NOMO-1 (cell line): ENCODE results near the gene HYPK.

Experiments
- DNase-seq, 2 experiments: peaks; one replicate each; lab custom pipeline; 2025; ENCODE audit not compliant: unreplicated experiment in 2 of 2; lab: John Stamatoyannopoulos, UW

Gene HYPK, protein sequence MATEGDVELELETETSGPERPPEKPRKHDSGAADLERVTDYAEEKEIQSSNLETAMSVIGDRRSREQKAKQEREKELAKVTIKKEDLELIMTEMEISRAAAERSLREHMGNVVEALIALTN

DNA sequence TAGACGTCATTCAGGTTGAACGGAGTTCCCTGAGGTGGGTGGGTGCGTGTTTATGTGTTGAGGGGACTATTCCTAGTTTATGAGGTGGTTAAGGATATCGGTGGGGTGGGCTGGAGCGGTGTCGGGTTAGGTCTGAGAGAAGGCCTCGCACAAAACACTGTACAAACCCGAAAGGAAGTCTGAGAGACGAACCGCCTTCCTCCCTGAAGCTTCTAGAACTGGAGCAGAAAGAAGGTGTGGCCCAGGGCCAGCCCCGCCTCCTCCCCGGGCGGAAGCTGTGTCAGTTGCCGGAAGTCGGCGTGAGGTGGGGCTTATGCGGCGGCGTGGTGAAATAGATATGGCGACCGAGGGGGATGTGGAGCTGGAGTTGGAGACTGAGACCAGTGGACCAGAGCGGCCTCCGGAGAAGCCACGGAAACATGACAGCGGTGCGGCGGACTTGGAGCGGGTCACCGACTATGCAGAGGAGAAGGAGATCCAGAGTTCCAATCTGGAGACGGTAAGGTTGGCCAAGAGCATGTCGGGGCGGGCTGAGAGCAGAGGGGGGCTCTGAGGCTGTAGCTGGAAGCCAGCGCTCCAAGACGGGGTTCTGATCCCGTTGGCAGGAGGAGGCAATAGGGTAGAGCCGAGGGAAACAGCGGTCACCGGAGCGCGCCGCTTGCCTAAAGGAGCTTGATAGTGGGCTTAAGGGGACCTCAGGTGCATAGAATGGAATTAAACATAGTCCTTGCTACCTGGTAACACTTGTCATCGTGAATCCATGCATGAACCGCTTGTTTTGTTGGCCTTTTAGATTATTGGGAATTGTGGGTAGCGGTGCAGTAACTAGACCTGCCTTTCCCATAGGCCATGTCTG is at the start of gene HYPK:
Gene HYPK (plus strand): TSS at position 314 of the 856 bp plus-strand sequence. CDS start 24 bp downstream, at position 338.
- peak; percentile 81 to 95 for DNase-seq

DNA sequence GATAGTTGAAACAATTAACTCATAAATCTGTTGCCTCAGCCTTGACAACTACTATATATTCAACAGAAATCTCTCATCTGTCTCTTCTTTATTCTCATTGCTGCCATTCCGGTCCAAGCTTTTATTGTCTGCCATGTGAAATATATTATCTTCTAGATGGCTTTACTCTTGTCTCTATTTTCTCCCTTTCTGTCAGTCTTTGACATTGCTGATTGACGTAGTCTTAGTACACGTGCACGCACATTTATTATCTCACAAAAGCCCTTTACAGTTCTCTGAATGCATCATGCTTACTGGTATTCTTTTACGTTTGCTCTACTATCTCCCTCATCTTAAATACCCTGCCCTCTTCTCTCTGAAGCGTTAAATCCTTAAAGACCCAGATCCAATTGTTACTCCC is 48.5 kb upstream of the HYPK start:
- no peak for DNase-seq

DNA sequence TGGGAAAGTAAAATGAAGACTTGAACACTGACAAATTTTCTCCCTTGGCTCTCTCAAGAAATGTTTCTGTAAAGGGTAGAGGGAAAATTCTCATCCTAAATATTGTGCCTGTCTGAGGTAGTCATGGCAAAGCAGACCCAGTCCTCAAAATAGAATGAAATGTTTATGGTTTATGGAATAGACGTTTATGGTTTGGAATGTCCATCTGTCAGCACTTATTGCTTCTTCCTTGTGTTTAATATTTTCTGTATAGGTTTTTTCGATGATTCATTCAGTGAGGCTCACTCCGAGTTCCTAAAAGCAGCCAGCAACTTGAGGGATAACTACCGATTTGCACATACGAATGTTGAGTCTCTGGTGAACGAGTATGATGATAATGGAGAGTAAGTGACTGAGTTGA is 37.6 kb upstream of the HYPK start:
- DNase-seq, result no peak

DNA sequence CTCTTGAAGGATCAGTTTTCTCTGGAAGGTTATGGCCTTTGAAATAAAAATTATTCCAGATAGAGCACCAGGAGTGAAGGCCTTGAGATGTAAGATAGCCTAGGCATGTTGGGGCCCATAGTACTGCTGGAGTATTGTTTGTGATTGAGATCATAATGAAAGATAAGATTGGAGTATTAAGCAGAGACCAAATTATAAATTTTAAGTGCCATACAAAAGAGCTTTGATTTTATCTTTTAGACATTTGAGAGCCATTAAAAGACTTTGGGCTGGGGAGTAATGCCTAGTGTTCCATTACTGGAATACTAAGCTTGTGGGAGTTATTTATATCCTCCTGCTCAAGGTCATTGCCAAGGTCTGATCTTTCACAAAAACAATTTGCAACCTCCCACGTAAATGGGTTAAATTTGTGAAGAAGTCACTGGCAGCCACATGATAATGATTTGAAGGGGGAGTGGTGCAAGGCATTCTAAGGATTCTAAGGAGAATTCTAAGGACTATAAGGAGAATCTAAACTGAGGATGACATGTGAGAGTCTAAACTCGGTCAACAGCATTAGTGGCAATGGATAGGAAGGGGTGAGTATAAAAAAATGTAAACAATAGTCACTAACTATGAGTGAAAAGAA is 36.5 kb upstream of the HYPK start:
- no peak for DNase-seq

DNA sequence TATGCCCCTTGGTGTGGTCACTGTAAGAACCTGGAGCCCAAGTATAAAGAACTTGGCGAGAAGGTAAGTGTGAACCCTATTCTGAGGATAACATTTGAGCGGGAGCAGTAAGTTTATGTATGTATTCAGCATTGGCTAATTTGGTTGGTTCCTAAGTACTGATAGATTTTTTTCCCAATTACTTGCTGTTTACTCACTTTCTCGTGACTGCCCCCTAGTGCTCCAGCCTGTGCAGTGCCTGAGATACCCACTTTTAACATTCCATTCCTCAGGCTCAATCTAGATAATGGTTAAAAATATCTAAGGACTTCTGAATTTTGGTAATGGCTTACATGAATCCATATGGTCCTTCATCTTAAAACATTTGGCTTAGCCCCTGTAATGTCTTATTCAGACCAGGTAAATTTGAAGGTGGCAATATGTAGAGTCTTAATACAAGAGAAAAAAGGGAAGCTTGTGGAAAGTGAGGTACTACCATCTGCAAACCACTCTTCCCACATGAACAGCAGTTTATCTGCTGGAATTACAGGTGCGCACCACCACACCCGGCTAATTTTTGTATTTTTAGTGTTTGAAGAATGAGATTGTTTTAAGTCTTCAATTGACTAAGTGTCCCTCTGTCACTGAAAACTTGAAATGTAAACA is 30.7 kb upstream of the HYPK start:
- peak in 1 of 2 experiments; percentile 55 for DNase-seq

DNA sequence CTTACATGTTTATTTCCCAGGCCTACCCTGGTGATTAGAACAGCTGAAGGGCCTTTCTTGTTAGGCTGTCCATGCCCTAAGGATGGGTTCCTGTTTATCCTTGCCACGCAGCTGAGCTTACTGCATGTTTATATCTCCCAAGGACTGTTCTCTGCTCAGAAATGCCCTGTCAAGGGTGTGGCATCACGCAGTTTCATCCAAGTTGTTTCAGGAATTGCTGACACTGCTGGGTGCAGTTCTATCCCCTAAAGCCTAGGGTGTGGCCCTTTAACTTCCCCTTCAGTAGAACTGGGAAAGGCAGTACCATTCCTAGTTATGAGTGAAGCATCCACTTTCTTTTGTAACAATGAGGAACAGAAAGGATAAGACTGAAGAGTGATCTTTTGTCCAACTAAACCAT is 28.6 kb upstream of the HYPK start:
- no peak for DNase-seq

DNA sequence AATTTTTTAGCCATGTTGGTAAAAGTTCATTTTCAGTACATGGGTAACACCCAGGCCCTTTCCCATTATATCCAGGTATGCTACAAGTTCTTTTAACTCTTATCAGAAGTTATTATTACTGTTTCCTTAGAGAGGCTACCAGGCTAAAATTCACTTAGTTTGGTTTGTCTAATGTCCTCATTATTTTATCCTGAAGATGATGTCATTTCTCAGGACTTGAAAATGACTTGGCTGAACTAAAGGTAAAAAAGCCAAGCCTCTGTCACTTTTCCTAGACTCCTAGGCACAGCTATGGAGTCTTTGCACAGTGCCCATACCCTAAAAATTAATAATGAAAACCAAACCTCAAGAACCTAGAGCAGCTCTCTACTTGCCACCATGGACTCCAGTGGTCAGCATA is 27.8 kb upstream of the HYPK start:
- no peak for DNase-seq

DNA sequence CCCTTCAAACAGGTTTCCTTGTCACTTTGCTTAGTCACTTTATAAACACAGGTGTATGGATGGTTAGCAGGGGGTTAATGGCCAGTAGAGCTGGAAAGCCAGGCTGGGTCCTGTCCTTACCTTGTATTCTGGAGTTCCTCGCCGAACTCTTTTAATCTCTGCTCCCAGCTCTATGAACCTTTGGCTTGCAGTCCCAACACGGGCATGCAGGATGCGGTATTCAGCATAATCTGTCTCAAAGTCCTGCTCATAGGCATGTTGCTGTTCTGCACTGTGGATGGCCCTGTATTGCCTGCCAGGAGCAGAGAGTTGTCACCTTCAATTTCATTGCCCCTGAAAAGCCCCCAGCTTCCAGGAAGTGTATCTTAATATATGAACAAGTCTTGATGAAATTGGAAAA is 26.3 kb upstream of the HYPK start:
- DNase-seq, result no peak

DNA sequence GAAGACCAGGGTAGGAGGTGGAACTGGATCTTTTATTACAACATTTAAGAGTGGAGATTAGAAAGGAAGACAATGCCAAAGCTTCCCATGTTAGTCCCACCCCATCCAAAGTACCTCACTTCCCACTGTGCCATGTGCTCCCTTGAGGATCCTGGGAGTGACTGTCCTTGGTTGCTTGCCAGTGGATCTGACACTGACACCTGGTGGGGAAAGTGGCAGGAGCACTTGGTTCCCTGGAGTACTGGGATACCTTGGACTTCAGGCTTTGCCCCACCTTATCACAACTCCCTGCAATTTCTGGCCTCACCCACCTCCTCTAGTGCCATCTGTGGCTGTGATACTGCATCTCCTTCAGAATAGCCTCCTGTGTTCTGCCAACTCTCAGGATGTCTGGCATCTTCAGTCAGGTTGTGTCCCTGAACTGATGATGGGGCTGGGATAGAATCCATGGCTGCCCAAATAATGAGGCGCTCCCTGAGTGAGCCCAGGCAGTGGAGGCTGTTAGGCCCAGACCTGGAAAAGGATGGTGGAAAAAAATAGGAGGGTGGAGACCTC is 24.9 kb upstream of the HYPK start:
- no peak for DNase-seq

DNA sequence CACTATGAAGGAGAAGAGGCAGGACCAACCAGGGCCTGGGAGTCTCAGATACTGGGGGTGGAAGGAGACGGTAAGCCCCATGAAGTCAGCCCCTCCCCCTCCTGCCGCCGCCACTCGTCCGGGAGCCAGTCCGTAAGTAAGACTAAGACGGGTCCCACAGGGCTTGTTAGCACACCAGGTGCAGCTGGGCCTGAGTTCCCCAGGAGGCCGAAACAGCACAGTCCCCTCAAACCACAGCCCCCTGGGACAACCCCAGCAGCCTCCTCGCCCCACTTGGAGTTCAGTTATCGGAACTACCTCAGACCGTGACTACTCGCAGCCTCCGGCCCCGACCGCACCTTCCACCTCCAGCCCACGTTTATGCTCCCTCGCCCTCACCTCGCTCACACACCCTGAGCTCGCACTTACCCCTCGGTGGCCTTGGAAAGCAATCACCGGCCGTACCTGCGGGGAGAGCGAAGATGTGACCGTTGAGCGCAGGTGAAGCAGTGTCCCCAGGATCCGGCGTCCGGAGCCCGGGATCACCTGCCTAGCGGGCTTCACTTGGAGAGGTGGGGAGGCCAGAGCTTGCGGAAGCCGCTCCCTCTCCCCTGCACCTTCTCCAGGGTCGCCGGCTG is 24.2 kb upstream of the HYPK start:
- DNase-seq, result no peak

DNA sequence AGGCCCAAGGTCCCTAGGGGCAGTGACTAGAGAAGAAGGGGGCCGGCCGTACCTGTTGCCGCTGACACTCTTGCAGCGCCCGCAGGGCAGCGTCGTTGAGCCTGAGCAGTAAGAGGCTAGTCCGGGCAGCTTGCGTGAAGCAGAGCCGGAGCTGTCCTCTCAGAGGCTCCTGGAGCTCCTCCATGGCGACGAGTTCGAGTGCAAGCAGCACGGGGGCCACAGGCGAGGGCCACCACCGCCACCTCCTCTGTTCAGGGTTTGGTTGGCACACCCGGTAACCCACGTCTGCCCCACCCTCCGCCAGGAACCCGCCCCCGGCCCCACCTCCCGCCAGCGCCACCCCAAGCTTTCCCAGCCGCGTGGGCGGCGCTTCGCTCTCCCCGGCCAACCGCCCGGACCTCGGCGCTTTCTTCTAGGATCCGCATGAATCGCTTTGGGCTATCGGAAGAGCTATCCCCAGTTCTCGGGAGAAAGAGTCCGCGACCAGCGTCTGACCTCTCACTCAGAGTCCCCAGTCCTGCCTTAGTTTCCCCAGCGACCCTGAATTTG is 23.6 kb upstream of the HYPK start, which contains the start of gene ELL3:
Gene ELL3 (minus strand): TSS at position 249 of the 549 bp plus-strand sequence. CDS start 65 bp downstream, at position 184.
- peak; percentile 82 to 87 for DNase-seq

DNA sequence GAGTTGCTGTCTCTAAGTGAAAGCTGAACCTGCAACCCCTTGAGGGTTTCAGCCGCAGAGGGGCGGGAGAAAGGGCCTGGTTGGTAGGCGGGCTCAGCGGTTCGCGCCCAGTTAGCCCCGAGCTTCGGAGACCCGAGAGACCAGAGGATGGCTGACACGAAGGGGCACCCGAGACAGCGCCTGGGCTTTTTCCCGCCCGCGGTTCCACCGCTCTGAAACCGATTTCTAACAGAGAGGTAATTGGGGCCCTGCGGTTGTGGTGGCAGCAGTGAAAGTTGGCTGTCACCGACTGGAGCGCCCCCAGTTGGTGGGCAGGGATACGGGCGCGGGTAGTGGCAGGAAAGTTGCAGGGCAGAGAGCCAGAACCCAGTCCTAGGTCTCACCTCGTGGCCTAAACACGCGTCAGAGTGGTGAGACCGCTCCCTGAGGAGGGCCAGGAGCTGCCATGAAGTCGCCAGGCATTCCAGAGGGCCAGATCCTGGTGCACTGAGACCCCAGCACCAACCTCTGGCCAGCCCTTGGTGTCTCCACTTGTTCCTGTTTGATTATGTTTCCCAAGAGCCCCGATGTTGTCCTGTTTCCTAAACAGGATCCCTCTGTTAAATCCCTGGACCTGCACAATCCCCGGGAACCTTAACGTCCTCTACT is 23.0 kb upstream of the HYPK start:
- peak; percentile 89 to 90 for DNase-seq

DNA sequence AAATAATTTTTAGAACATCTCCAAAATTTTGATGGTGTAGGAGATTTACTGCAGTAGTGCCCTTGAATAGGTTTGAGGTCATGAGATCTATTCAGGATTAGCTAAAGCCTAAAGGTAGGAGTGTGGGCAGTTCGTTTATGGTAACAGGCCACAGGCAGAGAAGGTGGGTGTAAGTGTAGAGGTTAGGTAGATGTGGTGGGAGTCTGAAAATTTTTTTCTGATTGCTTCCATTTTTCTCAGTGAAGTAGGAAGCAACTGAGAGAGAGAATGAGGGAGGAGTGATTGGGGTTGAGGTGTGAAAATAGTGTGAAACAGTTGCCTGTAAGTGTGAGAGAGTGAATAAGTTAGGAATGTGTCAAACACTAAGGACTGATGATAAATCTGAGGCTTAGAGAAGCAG is 21.4 kb upstream of the HYPK start:
- DNase-seq, result no peak

DNA sequence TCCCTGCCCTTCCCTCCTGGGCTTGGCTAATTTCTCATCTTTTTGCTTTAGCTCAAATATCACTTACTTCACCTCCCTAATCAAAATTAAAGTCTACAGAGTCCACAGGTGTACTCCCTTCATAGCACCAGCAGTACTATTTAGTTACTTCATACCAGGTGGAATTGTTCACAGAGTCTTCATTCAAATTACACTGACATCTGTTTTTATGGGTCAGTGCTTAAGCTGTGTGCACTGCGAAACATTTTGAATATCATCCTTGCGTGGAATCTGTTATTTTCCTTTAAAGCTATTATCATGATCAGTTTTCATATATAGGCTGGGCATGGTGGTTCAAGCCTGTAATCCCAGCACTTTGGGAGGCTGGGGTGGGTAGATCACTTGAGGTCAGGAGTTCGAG is 11.0 kb upstream of the HYPK start:
- no peak for DNase-seq

DNA sequence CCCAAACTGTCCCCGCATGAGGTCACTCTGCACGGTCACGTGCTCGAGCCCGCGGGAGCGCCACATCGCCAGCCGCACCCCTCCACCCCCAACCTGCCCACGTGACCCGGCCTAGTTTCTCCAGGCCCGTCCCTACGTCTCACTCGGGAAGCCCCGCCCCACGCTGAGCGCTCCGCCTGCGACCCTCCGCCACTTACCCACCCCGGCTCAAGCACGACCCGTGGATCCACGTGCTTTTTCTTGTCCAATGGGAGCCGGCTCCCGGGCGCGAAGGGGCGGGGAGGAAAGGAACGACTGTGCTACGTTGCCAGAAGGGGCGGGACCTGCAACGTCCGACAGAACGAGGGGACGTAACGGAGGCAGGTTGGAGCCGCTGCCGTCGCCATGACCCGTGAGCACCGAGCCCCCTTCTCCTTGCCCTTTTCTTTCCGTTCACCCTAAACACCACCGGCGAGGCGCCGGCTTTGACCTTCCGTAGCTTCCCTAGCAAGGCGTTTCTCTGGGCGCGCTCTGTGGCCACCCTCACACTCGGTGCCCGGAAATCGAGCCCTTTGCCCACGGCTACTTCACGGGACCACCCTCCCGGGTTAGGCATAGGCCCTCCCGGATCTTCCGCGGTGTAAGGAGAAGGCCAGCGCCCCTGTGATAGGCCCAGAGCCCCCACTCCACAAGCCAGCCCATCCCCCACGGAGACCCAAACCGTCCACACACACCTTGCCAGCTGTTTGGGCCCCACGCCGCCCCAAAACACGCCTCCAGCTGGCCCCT is 8.2 kb upstream of the HYPK start, which contains the start of gene SERF2:
Gene SERF2 (plus strand): TSS at position 328 of the 768 bp plus-strand sequence. CDS start 57 bp downstream, at position 385.
- DNase-seq, result peak; percentile 98 to 99

DNA sequence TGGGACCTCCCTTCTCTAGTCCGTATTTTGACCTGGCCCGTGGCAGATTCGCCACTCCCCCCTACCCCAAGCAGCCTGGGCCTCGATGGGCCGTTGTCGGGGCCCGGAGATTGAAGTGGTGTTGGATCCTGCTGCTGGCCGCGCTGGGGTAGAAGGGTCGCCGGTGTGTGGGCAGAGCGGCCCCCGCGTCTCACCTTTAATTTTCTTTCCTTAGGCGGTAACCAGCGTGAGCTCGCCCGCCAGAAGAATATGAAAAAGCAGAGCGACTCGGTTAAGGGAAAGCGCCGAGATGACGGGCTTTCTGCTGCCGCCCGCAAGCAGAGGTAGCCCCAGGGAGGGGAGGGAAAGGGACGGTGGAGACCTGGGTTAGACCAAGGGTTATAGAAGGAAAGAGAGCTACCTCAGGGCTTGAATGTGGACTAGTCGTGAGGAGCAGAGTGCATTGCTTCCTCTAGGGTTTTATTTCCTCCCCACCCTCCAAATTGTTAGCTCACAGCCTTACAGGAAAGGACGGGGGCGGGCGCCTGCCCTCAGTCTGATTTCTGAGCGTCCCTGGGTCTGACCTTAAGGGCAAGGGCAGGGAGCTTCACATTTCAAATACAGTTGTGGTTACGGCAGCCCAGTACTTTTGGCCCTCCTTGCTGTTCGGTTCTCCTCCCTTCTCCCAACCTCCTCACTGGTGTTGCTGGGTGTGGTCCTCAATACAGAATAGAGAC is 7.5 kb upstream of the HYPK start:
- DNase-seq, result peak; percentile 18 to 36

DNA sequence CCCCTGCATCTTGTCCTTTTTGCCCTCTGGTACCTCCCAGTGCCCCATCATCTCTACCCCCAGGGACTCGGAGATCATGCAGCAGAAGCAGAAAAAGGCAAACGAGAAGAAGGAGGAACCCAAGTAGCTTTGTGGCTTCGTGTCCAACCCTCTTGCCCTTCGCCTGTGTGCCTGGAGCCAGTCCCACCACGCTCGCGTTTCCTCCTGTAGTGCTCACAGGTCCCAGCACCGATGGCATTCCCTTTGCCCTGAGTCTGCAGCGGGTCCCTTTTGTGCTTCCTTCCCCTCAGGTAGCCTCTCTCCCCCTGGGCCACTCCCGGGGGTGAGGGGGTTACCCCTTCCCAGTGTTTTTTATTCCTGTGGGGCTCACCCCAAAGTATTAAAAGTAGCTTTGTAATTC is 6.8 kb upstream of the HYPK start:
- DNase-seq, result no peak

DNA sequence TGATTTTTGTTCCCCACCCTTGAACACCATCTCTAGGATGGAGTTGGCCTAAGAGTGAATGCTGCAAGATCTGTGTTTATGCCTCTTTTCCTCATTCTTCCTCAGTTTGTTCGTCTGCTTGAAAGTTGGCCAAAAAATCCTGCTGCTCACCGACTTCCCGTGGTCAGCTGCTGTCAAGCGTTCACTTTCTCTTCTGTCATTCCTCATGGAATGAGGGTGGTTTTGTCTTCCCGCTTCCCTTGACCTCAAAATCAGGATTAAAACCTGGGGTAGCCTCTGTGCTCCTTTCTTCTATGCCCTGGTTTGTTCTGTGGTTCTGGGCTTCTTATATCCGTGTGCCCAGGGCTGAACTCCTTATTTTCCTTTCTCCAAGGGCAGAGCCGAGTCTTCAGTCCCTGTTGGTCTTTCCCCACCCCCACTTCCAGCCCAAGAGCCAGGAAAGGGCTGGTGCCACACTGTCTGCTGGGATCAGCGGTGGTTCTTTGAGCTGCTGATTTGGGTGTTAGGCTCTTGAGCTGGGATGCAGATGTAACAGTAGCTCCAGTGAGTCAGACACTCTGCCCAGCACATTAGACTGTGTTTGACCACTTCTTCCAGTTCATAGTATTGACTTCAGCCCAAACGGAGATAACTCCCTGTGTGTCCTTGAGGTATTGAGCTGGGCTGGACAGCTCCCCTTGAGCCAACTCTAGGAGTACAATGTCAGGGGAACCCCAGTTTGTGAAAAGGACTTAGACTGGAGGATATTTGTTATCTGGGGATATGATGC is 5.9 kb upstream of the HYPK start:
- DNase-seq, result no peak
